A172 (cell line): ENCODE data around the gene FBRS. TPM values are rescaled to one million over a fixed set of nuclear protein-coding genes. Genes with fewer than 3 reads are reported as not detected.
"Not testable (repeated sequence)": the region's sequence is repeated elsewhere in the genome, so short reads cannot be mapped to it uniquely, and the experiment has no call there.

Experiments used
- DNase-seq: peaks from one replicate; pipeline ENCODE4 v3.0.0-alpha.2; 2015; ENCODE audit warnings: low spot score
- total RNA-seq: library from RNA; depleted of rRNA; stranded (reverse); fragments of >200 nt; shearing (Covaris generic); gene quantifications from 2 replicates; pipeline ENCODE4 v1.2.3, GENCODE V29; 2014

The FBRS gene
- total RNA-seq, 1 experiment from 2014 or later: 16.0 TPM

DNA sequence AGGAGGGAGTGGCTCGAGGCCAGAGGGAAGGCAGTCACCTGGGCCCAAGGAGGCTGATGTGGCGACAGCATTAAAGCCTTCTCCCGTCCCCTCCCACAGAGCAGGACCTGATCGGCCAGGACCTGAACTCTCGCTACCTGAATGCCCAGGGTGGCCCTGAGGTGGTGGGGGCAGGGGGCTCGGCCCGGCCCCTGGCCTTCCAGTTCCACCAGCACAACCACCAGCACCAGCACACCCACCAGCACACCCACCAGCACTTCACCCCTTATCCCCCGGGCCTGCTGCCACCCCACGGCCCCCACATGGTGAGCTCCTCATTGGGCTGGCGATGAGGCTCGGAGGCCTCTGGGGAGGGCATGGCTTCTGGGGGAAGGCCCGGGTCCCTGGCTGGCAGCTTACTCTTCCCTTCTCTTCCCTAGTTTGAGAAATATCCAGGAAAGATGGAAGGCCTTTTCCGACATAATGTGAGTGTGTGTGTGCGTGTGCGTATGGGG lies 6.4 kb downstream of the FBRS start:
- DNase-seq: no peak

DNA sequence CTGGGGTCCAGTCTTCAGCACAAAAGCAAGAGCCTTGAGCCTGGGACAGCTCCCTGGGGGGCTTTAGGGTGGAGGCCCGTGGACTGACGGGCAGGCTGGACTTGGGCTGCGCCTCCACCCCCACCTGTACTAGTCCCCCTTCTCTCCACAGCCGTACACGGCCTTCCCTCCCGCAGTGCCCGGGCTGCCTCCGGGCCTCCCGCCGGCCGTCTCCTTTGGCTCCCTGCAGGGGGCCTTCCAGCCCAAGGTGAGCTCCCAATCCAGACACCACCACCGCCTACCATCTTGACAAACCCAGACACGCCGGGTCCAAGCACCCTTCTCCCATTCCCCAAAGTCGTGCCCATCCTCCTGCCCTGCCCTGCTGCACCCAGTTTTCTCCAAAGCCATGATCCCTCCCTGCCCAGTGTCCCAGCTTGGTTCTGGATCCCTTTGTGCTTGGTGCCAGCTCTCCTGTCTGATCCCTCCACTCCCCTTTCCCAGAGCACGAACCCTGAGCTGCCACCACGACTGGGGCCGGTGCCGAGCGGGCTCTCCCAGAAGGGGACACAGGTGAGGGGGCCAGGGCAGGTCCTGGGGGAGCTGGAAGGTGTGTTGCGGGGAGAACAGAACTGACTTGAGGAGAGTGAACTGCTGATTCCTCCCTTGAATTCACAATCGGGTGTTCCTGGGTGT lies 7.1 kb downstream of the FBRS start:
- no peak for DNase-seq

DNA sequence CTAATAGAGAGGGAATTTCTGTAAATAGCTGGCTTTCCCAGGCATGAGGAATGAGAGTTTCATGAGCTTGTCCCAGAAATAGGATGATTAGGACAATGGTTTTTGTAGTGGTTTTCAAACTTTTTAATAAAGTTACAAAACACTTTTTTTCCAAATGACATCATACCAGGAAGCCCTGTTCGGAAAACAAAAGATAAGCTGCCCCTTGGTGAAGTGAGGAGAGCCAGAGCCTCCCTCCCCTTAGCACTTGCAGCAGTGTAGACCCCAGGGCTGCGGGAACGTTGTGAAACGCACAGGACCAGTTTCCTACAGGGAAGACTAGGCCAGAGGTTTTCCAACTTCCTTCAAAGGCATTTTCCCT lies 7.6 kb downstream of the FBRS start:
- no peak for DNase-seq

DNA sequence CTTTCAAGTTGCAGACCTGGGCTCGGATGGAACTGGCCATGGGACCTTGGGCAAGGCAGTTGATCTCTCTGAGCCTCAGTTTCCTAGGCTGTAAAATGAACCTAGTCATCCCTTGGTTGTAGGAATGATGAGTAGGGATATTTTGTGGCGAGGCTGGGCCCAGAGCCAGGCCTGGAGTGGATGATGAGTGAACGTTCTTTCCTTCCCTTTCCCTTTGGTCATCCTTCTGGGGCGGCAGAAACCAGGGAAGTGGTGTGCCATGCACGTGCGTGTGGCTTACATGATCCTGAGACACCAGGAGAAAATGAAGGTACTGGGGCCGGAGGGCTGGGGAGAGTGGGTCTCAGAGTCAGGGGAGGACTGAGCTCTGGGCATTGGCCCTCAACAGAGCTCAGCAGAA lies 8.4 kb downstream of the FBRS start:
- no peak for DNase-seq

DNA sequence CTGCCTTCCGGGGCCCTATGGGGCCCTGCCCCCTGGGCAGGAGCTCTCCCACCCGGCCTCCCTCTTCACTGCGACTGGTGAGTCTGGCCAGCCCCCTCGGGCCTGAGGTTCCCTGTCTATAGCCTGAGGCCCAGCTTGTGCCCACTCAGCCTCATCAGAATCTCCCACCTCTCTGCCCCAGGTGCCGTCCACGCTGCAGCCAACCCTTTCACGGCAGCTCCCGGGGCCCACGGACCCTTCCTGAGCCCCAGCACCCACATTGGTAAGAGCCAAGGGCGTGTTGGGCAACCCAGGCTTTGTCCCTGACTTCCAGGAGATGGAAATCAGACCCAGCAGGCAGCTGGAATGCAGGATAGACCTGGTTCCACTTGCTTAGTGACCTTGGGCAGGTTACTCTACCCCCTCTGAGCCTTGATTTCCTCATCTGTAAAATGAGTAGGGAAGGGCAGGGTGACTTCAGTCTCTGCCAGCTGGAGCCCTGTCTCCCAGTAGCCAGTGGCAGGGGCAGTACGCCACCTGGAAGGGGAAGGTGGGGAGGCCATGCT lies 9.2 kb downstream of the FBRS start:
- no peak for DNase-seq

DNA sequence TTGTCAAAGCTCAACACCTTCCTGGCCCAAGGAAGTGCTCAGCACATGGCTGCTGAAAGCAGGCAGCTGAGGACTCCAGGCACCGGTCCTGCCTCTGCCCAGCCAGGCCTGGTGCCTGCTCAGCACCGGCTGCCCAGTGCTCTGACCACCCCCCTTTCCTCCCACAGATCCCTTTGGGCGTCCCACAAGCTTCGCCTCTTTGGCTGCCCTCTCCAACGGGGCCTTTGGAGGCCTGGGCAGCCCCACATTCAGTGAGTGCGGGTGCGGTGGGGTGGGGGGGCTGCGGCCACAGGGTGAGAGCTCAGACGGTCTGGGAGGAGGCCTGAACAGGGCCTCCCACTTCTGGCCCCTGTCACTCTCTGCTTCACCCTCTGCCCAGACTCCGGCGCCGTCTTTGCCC lies 10.2 kb downstream of the FBRS start:
- DNase-seq: no peak

DNA sequence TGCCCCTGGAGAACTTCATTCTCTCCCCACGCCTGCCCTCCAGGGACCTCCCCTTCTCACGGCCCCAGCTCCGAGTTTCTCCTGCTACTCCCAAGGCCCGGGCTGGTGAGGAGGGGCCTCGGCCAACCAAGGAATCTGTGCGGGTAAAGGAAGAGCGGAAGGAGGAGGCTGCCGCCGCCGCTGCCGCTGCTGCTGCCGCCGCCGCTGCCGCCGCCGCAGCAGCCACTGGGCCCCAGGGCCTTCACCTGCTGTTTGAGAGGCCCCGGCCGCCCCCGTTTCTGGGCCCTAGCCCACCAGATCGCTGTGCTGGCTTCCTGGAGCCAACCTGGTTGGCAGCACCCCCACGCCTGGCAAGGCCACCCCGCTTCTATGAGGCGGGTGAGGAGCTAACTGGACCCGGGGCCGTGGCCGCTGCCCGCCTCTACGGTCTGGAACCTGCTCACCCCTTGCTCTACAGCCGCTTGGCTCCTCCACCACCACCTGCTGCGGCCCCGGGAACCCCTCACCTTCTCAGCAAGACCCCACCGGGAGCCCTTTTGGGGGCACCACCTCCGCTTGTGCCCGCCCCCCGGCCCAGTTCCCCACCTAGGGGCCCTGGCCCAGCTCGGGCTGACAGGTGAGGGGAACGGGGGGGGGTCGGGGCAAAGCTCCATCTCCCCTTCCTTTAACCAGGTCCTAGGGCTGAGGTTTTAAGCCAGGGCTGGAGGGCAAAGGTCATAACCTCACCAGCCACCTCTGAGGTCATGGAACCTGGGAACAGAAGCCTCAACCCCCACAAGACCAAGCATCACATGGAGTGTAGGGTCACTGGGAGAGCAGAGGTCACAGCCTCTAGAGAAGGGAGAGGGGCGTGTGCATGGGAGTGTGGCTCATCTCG lies 11.0 kb downstream of the FBRS start:
- no peak for DNase-seq

DNA sequence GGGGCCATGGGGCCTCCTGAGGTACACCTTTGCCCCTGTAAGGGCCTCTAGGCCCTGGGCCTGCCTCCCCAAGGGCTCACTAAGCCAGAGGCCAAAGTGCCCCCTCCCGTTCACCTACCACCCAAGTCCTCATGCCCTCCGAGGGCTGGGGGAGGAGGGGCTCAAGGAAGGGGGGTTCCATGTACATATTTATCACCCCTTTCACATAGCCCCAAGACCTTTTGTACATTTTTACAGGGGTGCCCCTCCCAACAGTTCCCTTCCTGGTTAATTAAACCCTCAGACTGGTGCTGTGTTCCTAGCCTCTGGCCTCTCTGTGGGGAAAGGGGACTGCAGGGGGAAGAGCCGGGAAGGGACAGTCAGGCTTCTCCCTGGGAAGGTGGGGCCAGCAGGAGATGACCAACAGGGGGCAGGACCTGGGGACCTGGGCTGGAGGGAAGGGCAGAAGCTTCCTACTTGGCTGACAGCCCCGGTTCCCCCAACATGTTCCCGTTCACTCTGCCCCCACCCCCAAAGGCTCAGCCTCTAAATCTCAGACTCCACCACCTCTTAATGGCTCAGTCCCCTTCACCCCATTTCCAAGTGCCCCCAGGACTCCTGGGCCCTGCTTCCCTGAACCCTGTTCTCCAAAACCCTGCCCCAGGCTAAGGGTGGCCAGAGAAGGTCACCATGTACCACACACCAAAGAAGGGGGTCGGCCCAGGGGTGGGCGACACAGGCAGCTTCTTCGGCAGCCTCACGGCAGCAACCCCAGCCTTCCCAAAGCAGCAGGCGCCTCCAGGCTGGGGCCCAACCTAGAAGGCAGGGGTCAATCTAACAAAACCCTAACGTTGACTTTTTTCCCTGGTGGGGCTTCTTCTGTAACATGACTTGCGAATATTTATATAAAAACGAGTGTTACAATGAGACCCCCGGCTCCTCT lies 11.9 kb downstream of the FBRS start:
- DNase-seq: no peak

DNA sequence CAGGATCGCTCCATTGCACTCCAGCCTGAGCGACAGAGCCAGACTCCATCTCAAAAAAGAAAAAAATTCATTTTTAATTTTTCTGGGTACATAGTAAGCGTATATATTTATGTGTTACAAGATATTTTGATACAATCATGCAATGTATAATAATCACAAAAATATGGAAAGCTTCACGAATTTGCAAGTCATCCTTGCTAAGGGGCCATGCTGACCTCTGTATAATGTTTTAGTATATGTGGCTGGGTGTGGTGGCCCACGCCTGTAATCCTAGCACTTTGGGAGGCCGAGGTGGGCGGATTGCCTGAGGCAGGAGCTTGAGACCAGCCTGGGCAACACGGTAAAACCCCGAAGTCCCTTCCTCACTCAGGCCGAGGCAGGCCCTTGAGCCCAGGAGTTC lies 16.9 kb downstream of the FBRS start:
- no peak for DNase-seq

DNA sequence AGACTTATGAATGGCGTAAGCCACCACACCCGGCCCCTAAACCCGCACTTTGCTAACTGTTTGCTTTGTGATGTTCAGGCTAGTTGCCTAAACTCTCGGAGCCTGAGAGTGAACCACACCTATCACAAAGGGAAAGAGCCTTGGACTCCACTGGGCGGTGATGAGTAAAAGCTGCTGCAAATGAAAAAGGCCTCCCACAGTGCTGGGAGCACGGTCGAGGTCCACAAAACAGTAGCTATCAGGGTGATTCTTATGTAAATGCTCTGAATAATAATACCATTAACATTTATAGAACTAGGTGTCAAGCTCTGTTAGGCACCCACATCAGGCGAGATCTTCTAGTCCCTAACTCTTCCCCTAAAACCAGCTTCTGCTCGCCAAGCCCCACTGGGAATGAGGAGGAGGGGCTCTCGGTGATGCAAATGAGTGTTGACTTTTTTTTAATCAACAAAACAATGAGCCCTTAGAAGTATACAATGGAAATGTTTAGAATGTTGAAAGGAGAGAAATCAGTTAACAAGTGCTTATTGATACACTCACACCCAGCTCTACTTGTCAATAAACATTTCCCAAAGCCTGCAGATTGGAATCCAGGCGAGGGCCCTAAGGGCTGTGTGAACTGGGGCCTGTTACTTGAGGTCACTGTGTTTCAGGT lies 19.8 kb downstream of the FBRS start:
- no peak for DNase-seq

DNA sequence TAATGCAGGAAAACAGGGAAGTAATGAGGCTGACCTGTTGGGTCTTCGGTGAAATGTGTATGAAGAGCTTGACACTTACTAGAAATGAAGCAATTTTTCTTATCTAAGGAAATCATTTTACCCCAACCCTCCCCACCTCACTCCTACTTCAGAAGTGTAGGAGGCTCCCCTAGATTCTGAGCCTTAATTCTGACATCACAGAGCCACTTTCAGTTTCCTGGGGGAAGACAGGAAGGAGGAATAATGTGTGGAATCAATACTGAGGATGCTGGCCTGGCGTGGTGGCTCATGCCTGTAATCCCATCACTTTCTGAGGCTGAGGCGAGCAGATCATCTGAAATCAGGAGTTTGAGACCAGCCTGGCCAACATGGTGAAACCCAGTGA lies 20.3 kb downstream of the FBRS start:
- DNase-seq: no peak

DNA sequence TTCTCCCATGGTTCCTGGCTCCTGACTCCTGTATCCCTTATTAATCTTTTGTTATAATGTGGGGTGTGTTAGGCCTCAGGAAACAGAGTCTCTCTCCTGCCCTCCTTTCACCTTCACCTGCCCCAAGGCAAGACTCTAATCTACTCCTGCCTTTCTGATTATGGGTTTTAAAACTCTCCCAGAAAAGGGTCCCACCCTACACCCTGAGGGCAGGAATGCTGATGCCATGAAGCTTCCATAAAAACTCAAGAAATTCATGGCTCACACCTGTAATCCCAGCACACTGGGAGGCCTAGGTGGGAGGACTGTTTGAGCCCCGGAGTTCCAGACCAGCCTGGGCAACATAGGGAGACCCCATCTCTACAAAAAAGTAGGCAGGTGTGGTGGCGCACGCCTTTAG lies 22.1 kb downstream of the FBRS start:
- no peak for DNase-seq

DNA sequence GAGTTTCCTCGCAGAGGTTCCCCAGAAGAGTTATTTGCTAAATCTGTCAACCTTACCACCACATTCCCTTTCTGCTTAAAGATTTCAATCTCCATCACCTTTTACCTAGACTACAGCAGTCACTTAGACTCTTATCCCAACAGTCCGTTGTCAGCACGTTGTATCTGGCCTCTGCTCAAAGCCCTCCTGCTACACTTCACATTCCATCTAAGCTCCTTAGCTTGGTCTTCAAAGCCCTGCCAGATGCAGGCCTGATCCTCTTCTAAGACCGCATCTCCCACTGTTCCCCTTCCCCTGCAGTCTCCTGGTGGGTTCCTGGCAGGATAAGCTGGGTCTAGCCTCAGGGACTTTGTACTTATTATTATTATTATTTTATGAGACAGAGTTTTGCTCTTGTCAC lies 30.5 kb downstream of the FBRS start:
- no peak for DNase-seq

DNA sequence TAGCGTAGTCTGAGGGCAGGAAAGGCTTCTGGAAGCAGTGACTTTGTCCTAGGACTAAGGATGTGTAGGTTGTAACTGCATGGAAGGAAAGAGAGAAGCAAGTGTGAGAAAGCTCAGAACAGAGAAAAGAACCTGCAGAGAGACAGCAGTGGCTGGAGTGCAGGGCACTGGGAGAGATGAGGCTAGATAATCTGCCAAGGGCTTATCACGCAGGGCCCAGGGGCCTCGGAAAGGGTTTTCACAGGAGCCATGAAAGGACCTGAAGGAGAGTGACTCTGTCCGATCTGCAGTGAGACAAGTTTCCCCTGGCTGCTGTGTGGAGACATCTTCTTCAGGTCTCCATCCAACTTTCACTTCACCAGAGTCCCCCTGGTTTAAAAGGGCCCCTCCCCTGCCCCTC lies 33.7 kb downstream of the FBRS start:
- DNase-seq: no peak

DNA sequence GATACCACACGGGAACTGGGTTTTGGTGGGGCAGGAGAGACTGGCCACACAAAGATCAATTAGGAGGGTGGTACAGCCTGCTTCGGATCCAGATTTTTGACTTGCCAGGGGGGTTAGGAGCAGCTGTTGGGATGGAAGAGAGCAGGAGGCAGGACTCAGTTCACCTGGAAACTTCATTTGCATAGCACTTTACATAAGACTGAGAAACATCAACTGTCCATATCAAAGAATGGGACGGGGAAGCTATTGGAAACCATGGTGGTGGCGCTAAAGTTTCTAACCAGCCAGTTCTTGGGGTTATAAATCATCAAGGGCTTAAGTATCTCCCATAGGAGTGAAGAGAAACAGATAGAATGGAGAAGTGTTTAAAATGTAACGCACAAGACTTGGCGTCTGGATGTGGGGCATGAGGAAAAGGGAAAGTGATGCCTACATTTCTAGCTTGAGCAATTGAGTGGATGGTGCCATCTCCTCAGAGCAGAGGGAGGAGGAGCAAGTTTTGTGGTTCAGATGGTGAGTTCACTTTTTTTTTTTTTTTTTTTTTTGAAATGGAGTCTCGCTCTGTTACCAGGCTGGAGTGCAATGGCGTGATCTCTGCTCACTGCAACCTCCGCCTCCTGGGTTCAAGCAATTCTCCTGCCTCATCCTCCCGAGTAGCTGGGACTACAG lies 34.3 kb downstream of the FBRS start:
- DNase-seq: no peak

DNA sequence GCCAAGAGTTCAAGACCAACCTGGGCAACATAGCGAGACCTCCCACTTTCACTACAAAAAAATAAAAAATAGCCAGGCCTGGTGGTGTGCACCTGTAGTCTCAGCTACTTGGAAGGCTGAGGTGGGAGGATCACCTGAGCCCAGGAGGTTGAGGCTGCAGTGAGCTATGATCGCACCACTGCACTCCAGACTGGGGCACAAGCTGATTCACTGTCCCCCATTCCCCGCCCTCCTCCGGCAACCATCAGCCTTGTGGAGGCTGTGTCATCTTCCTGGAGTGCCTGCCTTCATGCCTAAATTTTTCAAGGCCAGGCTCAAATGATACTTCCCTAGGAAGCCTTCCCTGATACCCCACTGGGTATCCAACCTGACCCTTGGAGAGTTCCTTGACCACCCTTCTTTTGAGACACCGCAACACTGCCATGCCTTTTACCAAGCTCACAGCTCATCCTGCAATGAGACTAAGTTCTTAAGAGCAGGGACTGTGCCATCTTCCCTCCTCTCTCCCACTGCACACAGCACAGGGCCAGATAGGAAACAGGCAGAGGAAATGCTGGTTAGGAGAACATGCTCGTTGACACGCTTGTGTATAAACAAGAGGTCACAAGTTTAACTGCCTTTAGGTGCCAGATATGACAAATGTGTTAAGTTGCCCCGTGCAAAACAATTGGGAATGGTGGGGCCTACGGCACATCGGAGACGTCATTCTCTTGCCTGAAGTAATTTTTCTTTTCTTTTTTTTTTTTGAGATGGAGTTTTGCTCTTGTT lies 36.9 kb downstream of the FBRS start:
- no peak for DNase-seq

DNA sequence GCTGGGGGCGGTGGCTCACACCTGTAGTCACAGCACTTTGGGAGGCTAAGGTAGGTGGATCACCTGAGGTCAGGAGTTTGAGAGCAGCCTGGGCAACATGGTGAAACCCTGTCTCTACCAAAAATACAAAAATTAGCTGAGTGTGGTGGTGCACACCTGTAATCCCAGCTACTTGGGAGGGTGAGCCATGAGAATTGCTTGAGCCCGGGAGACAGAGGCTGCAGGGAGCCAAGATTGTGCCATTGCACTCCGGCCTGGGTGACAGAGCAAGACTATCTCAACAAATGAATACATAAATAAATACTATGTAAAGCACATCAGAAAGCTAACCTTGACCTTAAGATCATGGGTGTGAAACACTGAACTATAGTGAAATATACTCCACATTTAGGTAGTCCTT lies 38.4 kb downstream of the FBRS start:
- not testable (repeated sequence) for DNase-seq

DNA sequence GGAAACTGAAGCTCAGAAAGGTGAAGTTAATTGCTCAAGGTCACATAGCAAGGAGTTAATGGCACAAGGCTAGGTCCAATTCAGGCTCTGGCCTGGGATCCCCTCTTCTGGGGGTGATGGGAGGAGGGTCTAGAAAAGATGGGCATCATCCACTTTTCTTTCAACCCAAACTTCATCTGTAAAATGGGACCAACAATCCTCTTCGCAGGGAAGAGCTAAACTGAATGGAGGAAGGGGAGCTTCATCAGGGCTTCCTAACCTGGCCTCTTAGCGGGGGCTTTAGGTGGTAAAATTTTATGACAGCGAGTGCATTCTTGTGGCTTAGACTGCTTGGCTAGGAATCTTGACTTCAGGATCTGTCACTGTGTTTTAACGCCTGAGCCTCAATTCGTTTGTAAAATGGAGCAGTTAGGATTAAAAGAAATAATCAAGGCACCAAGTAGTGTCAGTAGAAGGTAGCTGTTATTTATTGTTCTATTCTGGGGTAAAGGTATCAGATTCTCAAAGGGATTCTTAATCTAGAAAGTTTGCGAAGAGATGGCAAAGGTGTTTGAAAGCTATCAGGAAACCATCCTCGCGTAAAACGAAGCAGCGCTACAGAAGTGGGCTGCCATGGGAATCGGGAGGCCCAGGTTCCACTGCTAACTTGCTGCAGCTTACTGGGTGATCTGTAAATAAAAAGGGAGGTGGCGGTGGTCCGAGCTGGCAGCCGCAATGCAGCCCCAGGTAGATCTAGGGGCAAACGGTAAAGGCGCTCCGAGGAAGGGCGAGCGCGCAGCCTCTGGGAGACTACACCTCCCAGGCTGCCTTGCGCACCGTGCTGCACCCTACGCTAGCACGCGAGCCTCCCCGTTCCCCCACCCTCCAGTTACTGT lies 39.3 kb downstream of the FBRS start:
- DNase-seq: no peak
